HepG2 (cell line): ENCODE data around the gene DNMT3B. TPM values are rescaled to one million over a fixed set of nuclear protein-coding genes. Genes with fewer than 3 reads are reported as not detected.
A peak's percentile ranks its signal among the peaks of the same experiment; 100 is the strongest.

Source experiments
- ATAC-seq: fragments of 200-7000 bp; cut with Tn5 transposase; 3 replicates; pipeline ENCODE4 v1.9.1; 2020; ENCODE audit warnings: mild to moderate bottlenecking, moderate library complexity
- BruUV-seq: library from RNA; stranded (reverse); fragments of 400-500 nt; replicated peaks from 2 replicates; lab custom pipeline; 2021; lab: Mats Ljungman, UMichigan
- CTCF ChIA-PET: fragments of 300-600 bp; formaldehyde crosslinking; extraction: SDS; loops from one replicate; lab custom pipeline; 2021; ENCODE audit warnings: low total read pairs, inconsistent platforms, low intra/inter-chr PET ratio; lab: Yijun Ruan, JAX
- POLR2A ChIA-PET: fragments of 350-600 bp; sonication (Branson Sonifier 250); formaldehyde crosslinking; loops from one replicate; lab custom pipeline; 2020; ENCODE audit warnings: antibody characterized with exemption, inconsistent platforms; lab: Yijun Ruan, JAX
- DNase-seq: peaks from one replicate; pipeline ENCODE4 v3.0.0-alpha.2; 2015; ENCODE audit warnings: low spot score
- FAIRE-seq: peaks from 3 replicates; lab custom pipeline; 2011; peaks lifted over from hg19 to GRCh38; lab: Jason Lieb, UNC
- H2AFZ ChIP-seq: one replicate; pipeline ENCODE4 v1.6.1; 2011; ENCODE audit warnings: low read length, inconsistent platforms
- H3K27ac ChIP-seq: fragments of 300-600 bp; 3 replicates; pipeline ENCODE4 v1.8.0; 2011; ENCODE audit warnings: mixed run types, mild to moderate bottlenecking, mixed read lengths, low read length, inconsistent platforms; ENCODE audit not compliant: insufficient read depth; ENCODE audit errors: extremely low read length
- H3K27me3 ChIP-seq, 2 experiments: fragments of 200-600 bp in 1 of 2; 2 replicates in 1 of 2; 3 replicates in 1 of 2; pipeline versions ENCODE4 v1.6.0 to v1.8.0; 2011; ENCODE audit warnings: low read length in 2 of 2, mild to moderate bottlenecking in 2 of 2, moderate library complexity in 2 of 2, inconsistent platforms in 1 of 2; ENCODE audit not compliant: insufficient read depth in 2 of 2, control insufficient read depth in 1 of 2
- H3K36me3 ChIP-seq, 2 experiments: fragments of 200-600 bp in 1 of 2; replicated peaks in 1 of 2; 2 replicates in 1 of 2; 3 replicates in 1 of 2; pipeline versions ENCODE4 v1.5.1 to v1.8.0; 2011; ENCODE audit warnings: low read length in 2 of 2, inconsistent platforms in 1 of 2; ENCODE audit not compliant: insufficient read depth in 2 of 2, control insufficient read depth in 1 of 2
- H3K4me1 ChIP-seq: 2 replicates; pipeline ENCODE4 v1.5.1; 2012; ENCODE audit warnings: low read length, inconsistent platforms; ENCODE audit not compliant: insufficient read depth
- H3K4me2 ChIP-seq: 2 replicates; pipeline ENCODE4 v1.6.0; 2011; ENCODE audit warnings: low read depth, low read length, inconsistent platforms
- H3K4me3 ChIP-seq, 3 experiments: fragments of 200-600 bp in 1 of 3; sonication (generic), shearing (Covaris generic) in 1 of 3; replicated peaks in 1 of 3; 2 replicates each; pipeline ENCODE4 v1.5.1; 2011 to 2016; ENCODE audit warnings: low read length in 3 of 3, inconsistent platforms in 2 of 3, low read depth in 2 of 3, mild to moderate bottlenecking in 2 of 3, control low read depth in 1 of 3, mixed read lengths in 1 of 3; ENCODE audit not compliant: insufficient read depth in 1 of 3
- H3K79me2 ChIP-seq: one replicate; pipeline ENCODE4 v1.6.1; 2011; ENCODE audit warnings: low read length, inconsistent platforms; ENCODE audit not compliant: insufficient read depth
- H3K9ac ChIP-seq: 2 replicates; pipeline ENCODE4 v1.6.0; 2011; ENCODE audit warnings: mild to moderate bottlenecking, low read depth, low read length, inconsistent platforms; ENCODE audit not compliant: insufficient read depth
- H3K9me3 ChIP-seq: 2 replicates; pipeline ENCODE4 v1.5.1; 2012; ENCODE audit warnings: mild to moderate bottlenecking, low read length
- H4K20me1 ChIP-seq: 2 replicates; pipeline ENCODE4 v1.6.0; 2011; ENCODE audit warnings: inconsistent platforms, mild to moderate bottlenecking, low read length, moderate library complexity; ENCODE audit not compliant: insufficient read depth
- CHD2 ChIP-seq: IDR thresholded peaks from 2 replicates; pipeline ENCODE4 v1.6.1; 2011; ENCODE audit warnings: low read depth, low read length, improper control_type of control experiment
- CREM ChIP-seq, 2 experiments: sonication (generic) in 1 of 2; formaldehyde crosslinking in 1 of 2; IDR thresholded peaks; 2 replicates each; pipeline versions ENCODE4 v1.4.0 to v1.6.1; 2016 to 2020; ENCODE audit warnings: antibody characterized with exemption in 1 of 2, mild to moderate bottlenecking in 1 of 2, missing genetic modification reagents in 1 of 2
- KLF12 ChIP-seq: sonication (generic); formaldehyde crosslinking; IDR thresholded peaks from 2 replicates; pipeline ENCODE4 v1.4.0; 2020; ENCODE audit warnings: missing genetic modification reagents, borderline replicate concordance
- PHF8 ChIP-seq: sonication (generic); formaldehyde crosslinking; IDR thresholded peaks from 2 replicates; pipeline ENCODE4 v1.5.0; 2020; ENCODE audit warnings: missing genetic modification reagents
- PLSCR1 ChIP-seq: sonication (generic); formaldehyde crosslinking; IDR thresholded peaks from 2 replicates; pipeline ENCODE4 v1.5.0; 2020; ENCODE audit warnings: missing genetic modification reagents, mild to moderate bottlenecking, borderline replicate concordance
- STAT6 ChIP-seq: sonication (generic); formaldehyde crosslinking; IDR thresholded peaks from 2 replicates; pipeline ENCODE4 v1.4.0; 2020; ENCODE audit warnings: missing genetic modification reagents, mild to moderate bottlenecking, borderline replicate concordance
- TAF1 ChIP-seq: sonication (generic); formaldehyde crosslinking; IDR thresholded peaks from 2 replicates; pipeline ENCODE4 v1.4.0; 2020; ENCODE audit warnings: missing genetic modification reagents
- TEAD3 ChIP-seq: optimal IDR thresholded peaks from 2 replicates; pipeline ENCODE3; 2016; ENCODE audit warnings: borderline replicate concordance
- ZFP41 ChIP-seq: sonication (generic); formaldehyde crosslinking; IDR thresholded peaks from 2 replicates; pipeline ENCODE4 v1.4.0; 2020; ENCODE audit warnings: mild to moderate bottlenecking, missing genetic modification reagents, borderline replicate concordance
- ZNF24 ChIP-seq: fragments of 450-650 bp; IDR thresholded peaks from 2 replicates; pipeline ENCODE4 v1.6.1; 2017; ENCODE audit warnings: antibody characterized with exemption, mild to moderate bottlenecking
- ZNF362 ChIP-seq: sonication (generic); formaldehyde crosslinking; IDR thresholded peaks from 2 replicates; pipeline ENCODE4 v1.4.0; 2020; ENCODE audit warnings: missing genetic modification reagents, mild to moderate bottlenecking, borderline replicate concordance
- ZNF710 ChIP-seq: sonication (generic); formaldehyde crosslinking; IDR thresholded peaks from 2 replicates; pipeline ENCODE4 v1.5.0; 2020; ENCODE audit warnings: mild to moderate bottlenecking, missing genetic modification reagents, borderline replicate concordance
- ZNF713 ChIP-seq: sonication (generic); formaldehyde crosslinking; IDR thresholded peaks from 2 replicates; pipeline ENCODE4 v1.4.0; 2020; ENCODE audit warnings: mild to moderate bottlenecking, missing genetic modification reagents
- ZNF891 ChIP-seq: sonication (generic); formaldehyde crosslinking; IDR thresholded peaks from 2 replicates; pipeline ENCODE4 v1.5.0; 2020; ENCODE audit warnings: mild to moderate bottlenecking, missing genetic modification reagents
- WGBS: methylation state at CpG from one replicate; pipeline ENCODE4 v1.1.6; 2017; ENCODE audit warnings: low lambda C conversion rate; 5-methylcytosine and 5-hydroxymethylcytosine counted together
- in situ Hi-C: cut with HindIII; loops from 2 replicates; pipeline ENCODE4 v1.10.0; 2017; ENCODE audit warnings: low pct_unique_long_range_greater_than_20kb; ENCODE audit not compliant: extremely low pct_ligation_motif_present
- intact Hi-C: fragments of 100-400 bp; cut with micrococcal nuclease; formaldehyde crosslinking; loops from one replicate; pipeline ENCODE4 v1.10.0; 2022; ENCODE audit not compliant: unreplicated experiment
- polyA plus RNA-seq, 8 experiments: library from polyadenylated mRNA; depleted of rRNA in 3 of 8; stranded (reverse) in 7 of 8; unstranded in 1 of 8; fragments of >200 nt; fragmentation: Illumina TruSeq in 4 of 8; extraction: Trizol in 4 of 8; gene quantifications; 2 replicates each; pipeline versions ENCODE4 v1.2.1 to v1.2.3, GENCODE V29; 2011 to 2016; ENCODE audit warnings: low read depth in 4 of 8, missing spikeins in 1 of 8, mixed read lengths in 1 of 8; ENCODE audit not compliant: insufficient read depth in 1 of 8
- total RNA-seq, 5 experiments: library from RNA; depleted of rRNA; stranded (reverse); fragments of >200 nt; fragmentation: Illumina TruSeq; extraction: Trizol; gene quantifications; 2 replicates each; pipeline ENCODE4 v1.2.3, GENCODE V29; 2016; ENCODE audit warnings: low read depth in 1 of 5

DNMT3B gene
- total and polyA plus RNA-seq, 2 of the 13 experiments (the other 11 are each of a cell fraction or from before 2014, with no cell fraction given), result 3.8 to 13.9 TPM

GRCh38 chr20:32811886-32812285 lies 49.7 kb downstream of the DNMT3B start (continued):
- no peak for TF ChIP-seq ZNF24
- TF ChIP-seq, all 625 proteins: peak for 2

GRCh38 chr20:32819992-32820697 lies 58.0 kb downstream of the DNMT3B start:
- Histone ChIP-seq H3K9ac (peak overlapping the region; percentile 93), H2AFZ (no peak overlapping the region), H3K4me1 (peaks cover 60% of the 10 kb centered on the region), H3K9me3 (peaks cover 6% of the 10 kb centered on the region; the same call in 1 of the 2 replicates), H3K79me2 (peaks cover 51% of the 10 kb centered on the region), H3K4me2 (peak overlapping the region; percentile 98), H4K20me1 (peaks cover 34% of the 10 kb centered on the region), H3K27me3 (peaks cover 0 to 4% of the 10 kb centered on the region in 2 experiments; a peak in 1 of 5 replicates), H3K27ac (peak overlapping the region; percentile 72), H3K4me3 (peak overlapping the region; percentile 80 to 98 (median 92)), H3K36me3 (no peaks in the 10 kb centered on the region; a peak in 1 of 5 replicates)
- CTCF ChIA-PET, result no interaction called here
- no peak for FAIRE-seq
- TSS peak; percentile 64 for BruUV-seq
- POLR2A ChIA-PET, result interaction anchor here (0.6 to 2.0 kb wide), 17 partner anchors 10 to 1292 kb away, joined by 3 to 16 read pairs (median 3); partner anchors contain the start of genes C20orf203, COMMD7 and EIF2S2
- peak; percentile 86 for ATAC-seq
- intact Hi-C loops, result loop anchor here (2.0 kb wide), 1 partner anchor 21 kb away; no protein-coding TSS in a partner anchor
- peak; percentile 72 for DNase-seq
- under 1% methylated on average over 24 of the region's 58 CpGs for WGBS
- in situ Hi-C loops, result no loop called here
- 0 out of 2 replicates have a peak, but pooled peaks have one; percentile 18 for TF ChIP-seq ZNF710 (CRISPR knock-in tag)
- TF ChIP-seq ZNF891 (CRISPR knock-in tag), result peak; percentile 88; the same call in 1 of the 2 replicates
- TF ChIP-seq CHD2, result peak; percentile 44
- peak; percentile 90 for TF ChIP-seq PHF8 (CRISPR knock-in tag)
- TF ChIP-seq ZNF362 (CRISPR knock-in tag), result peak; percentile 5; the same call in 1 of the 2 replicates
- peak; percentile 70 for TF ChIP-seq TAF1 (CRISPR knock-in tag)
- TF ChIP-seq STAT6 (CRISPR knock-in tag), result peak; percentile 80
- no peak for TF ChIP-seq CREM (IDR thresholded peaks at IDR 0.05)
- TF ChIP-seq CREM (CRISPR knock-in tag; IDR thresholded peaks at IDR 0.05), result no peak
- peak; percentile 94; the same call in 1 of the 2 replicates for TF ChIP-seq ZNF713
- peak; percentile 83; the same call in 1 of the 2 replicates for TF ChIP-seq KLF12 (CRISPR knock-in tag)
- peak; percentile 44 for TF ChIP-seq TEAD3 (CRISPR knock-in tag)
- TF ChIP-seq PLSCR1, result no peak
- TF ChIP-seq ZFP41 (CRISPR knock-in tag), result peak; percentile 79; the same call in 1 of the 2 replicates
